HEK293T (cell line): ENCODE measurements around the gene BCL3.

Source experiments
- CTCF ChIA-PET: fragments of 350-600 bp; formaldehyde crosslinking; extraction: SDS; loops from one replicate; lab custom pipeline; 2021; ENCODE audit warnings: antibody characterized with exemption, inconsistent platforms; lab: Yijun Ruan, JAX
- POLR2A ChIA-PET: fragments of 350-600 bp; formaldehyde crosslinking; extraction: SDS; loops from one replicate; lab custom pipeline; 2020; ENCODE audit warnings: antibody characterized with exemption, inconsistent platforms; lab: Yijun Ruan, JAX
- DNase-seq: peaks from one replicate; pipeline ENCODE4 v3.0.0; 2012; ENCODE audit warnings: mixed read lengths; ENCODE audit errors: extremely low spot score
- ARNT ChIP-seq: fragments of 450-650 bp; IDR thresholded peaks from 2 replicates; pipeline ENCODE4 v1.6.1; 2017; ENCODE audit warnings: mild to moderate bottlenecking
- BHLHE40 ChIP-seq: fragments of 450-650 bp; IDR thresholded peaks from 2 replicates; pipeline ENCODE4 v1.6.1; 2016; ENCODE audit warnings: mild to moderate bottlenecking, moderate library complexity, borderline replicate concordance
- CTBP1 ChIP-seq: fragments of 450-650 bp; IDR thresholded peaks from 2 replicates; pipeline ENCODE4 v1.6.1; 2016; ENCODE audit warnings: borderline replicate concordance
- ELF4 ChIP-seq: fragments of 450-650 bp; IDR thresholded peaks from 2 replicates; pipeline ENCODE4 v1.6.1; 2017; ENCODE audit warnings: antibody characterized with exemption
- FOXA1 ChIP-seq: fragments of 450-650 bp; IDR thresholded peaks from 2 replicates; pipeline ENCODE4 v1.6.1; 2016; ENCODE audit warnings: mild to moderate bottlenecking
- FOXK2 ChIP-seq: fragments of 450-650 bp; IDR thresholded peaks from 2 replicates; pipeline ENCODE4 v1.6.1; 2016; ENCODE audit warnings: mild to moderate bottlenecking
- FOXM1 ChIP-seq: fragments of 450-650 bp; IDR thresholded peaks from 2 replicates; pipeline ENCODE4 v1.6.1; 2017; ENCODE audit warnings: mild to moderate bottlenecking, borderline replicate concordance
- HDGF ChIP-seq: fragments of 450-650 bp; IDR thresholded peaks from 2 replicates; pipeline ENCODE4 v1.6.1; 2017; ENCODE audit warnings: antibody characterized with exemption, borderline replicate concordance
- L3MBTL2 ChIP-seq: fragments of 450-650 bp; conservative IDR thresholded peaks from 2 replicates; pipeline ENCODE4 v1.6.1; 2016; ENCODE audit warnings: mild to moderate bottlenecking
- LEF1 ChIP-seq: fragments of 450-650 bp; IDR thresholded peaks from 2 replicates; pipeline ENCODE4 v1.6.1; 2017; ENCODE audit warnings: mild to moderate bottlenecking, borderline replicate concordance
- NFRKB ChIP-seq: fragments of 450-650 bp; IDR thresholded peaks from 2 replicates; pipeline ENCODE4 v1.6.1; 2016; ENCODE audit warnings: mild to moderate bottlenecking, moderate library complexity
- PKNOX1 ChIP-seq: fragments of 450-650 bp; IDR thresholded peaks from 2 replicates; pipeline ENCODE4 v1.6.1; 2016
- SP1 ChIP-seq: fragments of 450-650 bp; IDR thresholded peaks from 2 replicates; pipeline ENCODE4 v1.6.1; 2017
- SUZ12 ChIP-seq: fragments of 450-650 bp; IDR thresholded peaks from 2 replicates; pipeline ENCODE4 v1.6.1; 2016; ENCODE audit warnings: mild to moderate bottlenecking
- TARDBP ChIP-seq: fragments of 450-650 bp; IDR thresholded peaks from 2 replicates; pipeline ENCODE4 v1.6.1; 2016
- ZNF384 ChIP-seq: fragments of 450-650 bp; IDR thresholded peaks from 2 replicates; pipeline ENCODE4 v1.6.1; 2016

The BCL3 gene

GRCh38 chr19:44740351-44740824, 8.1 kb upstream of the BCL3 start:
- ChIA-PET POLR2A (no interaction called here), CTCF (no interaction called here)
- TF ChIP-seq FOXK2 (no peak), ZNF384 (no peak), FOXM1 (no peak), HDGF (no peak), LEF1 (no peak), PKNOX1 (no peak), BHLHE40 (no peak), L3MBTL2 (no peak), FOXA1 (no peak), CTBP1 (no peak)
- no peak for DNase-seq

- POLR2A ChIA-PET, result no interaction called here
- TF ChIP-seq SUZ12 (no peak), ZNF384 (no peak)
- DNase-seq, result no peak
- CTCF ChIA-PET, result no interaction called here
Observed at GRCh38 chr19:44741258-44741731, 7.2 kb upstream of the BCL3 start.

- ChIA-PET POLR2A (no interaction called here), CTCF (no interaction called here)
- no peak for TF ChIP-seq CTBP1
- TF ChIP-seq TARDBP, result no peak
- TF ChIP-seq SUZ12, result no peak
- TF ChIP-seq BHLHE40, result no peak
- no peak for TF ChIP-seq NFRKB
- TF ChIP-seq PKNOX1, result no peak
- TF ChIP-seq L3MBTL2, result no peak
- no peak for DNase-seq
Observed at GRCh38 chr19:44741841-44742329, 6.6 kb upstream of the BCL3 start.

- no peak for DNase-seq
- CTCF ChIA-PET, result interaction anchor here (1.2 kb wide), 1 partner anchor 28 kb away, joined by 3 read pairs; no protein-coding TSS in a partner anchor
- POLR2A ChIA-PET, result interaction anchor here (0.9 kb wide), 1 partner anchor 10 kb away, joined by 3 read pairs; no protein-coding TSS in a partner anchor
- TF ChIP-seq SUZ12, result no peak
- no peak for TF ChIP-seq NFRKB
- TF ChIP-seq TARDBP, result no peak
- no peak for TF ChIP-seq FOXA1
- TF ChIP-seq CTBP1, result no peak
Observed at GRCh38 chr19:44742330-44743061, 6.0 kb upstream of the BCL3 start.

- TF ChIP-seq FOXK2, result no peak
- TF ChIP-seq ARNT, result no peak
- no peak for TF ChIP-seq FOXM1
- ChIA-PET CTCF (no interaction called here), POLR2A (no interaction called here)
- DNase-seq, result no peak
Observed at GRCh38 chr19:44744871-44745332, 3.6 kb upstream of the BCL3 start.

- CTCF ChIA-PET, result no interaction called here
- DNase-seq, result no peak
- POLR2A ChIA-PET, result no interaction called here
- TF ChIP-seq ELF4, result no peak
- TF ChIP-seq PKNOX1, result no peak
- TF ChIP-seq LEF1, result no peak
- TF ChIP-seq BHLHE40, result no peak
- TF ChIP-seq FOXK2, result no peak
- TF ChIP-seq TARDBP, result no peak
- no peak for TF ChIP-seq HDGF
- no peak for TF ChIP-seq SP1
- no peak for TF ChIP-seq NFRKB
- TF ChIP-seq ARNT, result no peak
Observed at GRCh38 chr19:44745341-44745831, 3.1 kb upstream of the BCL3 start.

- CTCF ChIA-PET, result no interaction called here
- POLR2A ChIA-PET, result no interaction called here
- TF ChIP-seq FOXA1 (no peak), ARNT (no peak)
Observed at GRCh38 chr19:44745887-44746600, 2.5 kb upstream of the BCL3 start.

More at GRCh38 chr19:44745887-44746600, 2.5 kb upstream of the BCL3 start:
- no peak for DNase-seq
